H1 (cell line): Measurements from ENCODE around the gene WDR5.

ENCODE experiments used
- EGR1 ChIP-seq: IDR thresholded peaks from 2 replicates; pipeline ENCODE4 v1.6.1; 2011; ENCODE audit warnings: low read depth, low read length, borderline replicate concordance
- JUN ChIP-seq: IDR thresholded peaks from 2 replicates; pipeline ENCODE4 v1.6.1; 2011; ENCODE audit warnings: low read depth, mild to moderate bottlenecking, improper control_type of control experiment, low read length
- RAD21 ChIP-seq, 2 experiments: IDR thresholded peaks in 1 of 2; conservative IDR thresholded peaks in 1 of 2; 2 replicates each; pipeline ENCODE4 v1.6.1; 2011; ENCODE audit warnings: low read depth in 2 of 2, low read length in 2 of 2, improper control_type of control experiment in 1 of 2, inconsistent platforms in 1 of 2, mild to moderate bottlenecking in 1 of 2, moderate library complexity in 1 of 2
- SIN3A ChIP-seq, 2 experiments: IDR thresholded peaks in 1 of 2; conservative IDR thresholded peaks in 1 of 2; 2 replicates each; pipeline ENCODE4 v1.6.1; 2011 to 2012; ENCODE audit warnings: low read length in 2 of 2, improper control_type of control experiment in 1 of 2, low read depth in 1 of 2, mild to moderate bottlenecking in 1 of 2
- TF ChIP-seq, protein P1 (sequence below), 3 experiments: IDR thresholded peaks; 1 replicate in 2 of 3; 2 replicates in 1 of 3; pipeline versions ENCODE4 v1.5.1 to v1.6.1; 2011; ENCODE audit warnings: low read length in 3 of 3, mild to moderate bottlenecking in 3 of 3, inconsistent platforms in 2 of 3, low read depth in 1 of 3, moderate library complexity in 1 of 3; ENCODE audit not compliant: insufficient read depth in 1 of 3; ENCODE audit errors: control extremely low read depth in 1 of 3
- TF ChIP-seq, protein P2 (sequence below): IDR thresholded peaks from 2 replicates; pipeline ENCODE4 v1.6.1; 2012; ENCODE audit warnings: low read length, inconsistent platforms
- TF ChIP-seq, protein P3 (sequence below): IDR thresholded peaks from 2 replicates; pipeline ENCODE4 v1.6.1; 2011; ENCODE audit warnings: low read length, improper control_type of control experiment

DNA sequence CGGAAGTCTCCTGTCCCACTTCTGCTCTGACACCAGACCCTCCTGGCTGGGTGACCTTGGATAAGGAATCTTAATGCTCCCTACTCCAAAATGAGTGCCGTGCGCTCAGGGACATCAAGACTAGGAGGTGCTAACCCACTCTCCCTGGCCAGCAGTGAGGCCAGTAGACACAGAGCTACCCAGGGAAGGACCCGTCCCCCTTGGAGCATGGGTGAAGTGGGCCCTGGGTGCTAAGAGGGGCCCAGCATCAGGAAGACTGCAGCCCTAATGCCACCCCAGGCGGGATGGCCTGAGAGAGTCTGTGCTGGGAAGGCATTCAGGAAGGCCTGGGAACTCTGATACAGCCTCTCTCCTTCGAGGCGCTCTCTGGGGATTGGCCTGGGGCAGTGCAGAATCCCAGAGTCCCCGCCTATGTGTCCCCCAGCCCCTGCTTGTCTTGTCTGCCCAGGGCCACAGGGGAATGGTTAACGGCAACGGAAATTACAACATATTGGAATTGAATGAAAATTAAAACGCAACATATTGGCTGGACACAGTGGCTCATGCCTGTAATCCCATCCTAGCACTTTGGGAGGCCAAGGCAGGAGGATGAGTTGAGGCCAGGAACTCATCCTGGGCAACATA, 58.1 kb downstream of the WDR5 start:
- TF ChIP-seq EGR1 (no peak), RAD21 (IDR thresholded peaks at IDR 0.05 in 1 of 2, conservative IDR thresholded peaks at IDR 0.05 in 1 of 2; ENCODE audit: low read depth in 2 of 2, low read length in 2 of 2) (no peak), SIN3A (conservative IDR thresholded peaks at IDR 0.05 in 1 of 2, IDR thresholded peaks at IDR 0.05 in 1 of 2; ENCODE audit: low read depth in 1 of 2, low read length in 2 of 2) (no peak), JUN (no peak)
- TF ChIP-seq, protein P1, sequence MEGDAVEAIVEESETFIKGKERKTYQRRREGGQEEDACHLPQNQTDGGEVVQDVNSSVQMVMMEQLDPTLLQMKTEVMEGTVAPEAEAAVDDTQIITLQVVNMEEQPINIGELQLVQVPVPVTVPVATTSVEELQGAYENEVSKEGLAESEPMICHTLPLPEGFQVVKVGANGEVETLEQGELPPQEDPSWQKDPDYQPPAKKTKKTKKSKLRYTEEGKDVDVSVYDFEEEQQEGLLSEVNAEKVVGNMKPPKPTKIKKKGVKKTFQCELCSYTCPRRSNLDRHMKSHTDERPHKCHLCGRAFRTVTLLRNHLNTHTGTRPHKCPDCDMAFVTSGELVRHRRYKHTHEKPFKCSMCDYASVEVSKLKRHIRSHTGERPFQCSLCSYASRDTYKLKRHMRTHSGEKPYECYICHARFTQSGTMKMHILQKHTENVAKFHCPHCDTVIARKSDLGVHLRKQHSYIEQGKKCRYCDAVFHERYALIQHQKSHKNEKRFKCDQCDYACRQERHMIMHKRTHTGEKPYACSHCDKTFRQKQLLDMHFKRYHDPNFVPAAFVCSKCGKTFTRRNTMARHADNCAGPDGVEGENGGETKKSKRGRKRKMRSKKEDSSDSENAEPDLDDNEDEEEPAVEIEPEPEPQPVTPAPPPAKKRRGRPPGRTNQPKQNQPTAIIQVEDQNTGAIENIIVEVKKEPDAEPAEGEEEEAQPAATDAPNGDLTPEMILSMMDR (IDR thresholded peaks at IDR 0.05; ENCODE audit: control extremely low read depth in 1 of 3, insufficient read depth in 1 of 3, low read depth in 1 of 3, low read length in 3 of 3): no peak
- TF ChIP-seq, protein P2, sequence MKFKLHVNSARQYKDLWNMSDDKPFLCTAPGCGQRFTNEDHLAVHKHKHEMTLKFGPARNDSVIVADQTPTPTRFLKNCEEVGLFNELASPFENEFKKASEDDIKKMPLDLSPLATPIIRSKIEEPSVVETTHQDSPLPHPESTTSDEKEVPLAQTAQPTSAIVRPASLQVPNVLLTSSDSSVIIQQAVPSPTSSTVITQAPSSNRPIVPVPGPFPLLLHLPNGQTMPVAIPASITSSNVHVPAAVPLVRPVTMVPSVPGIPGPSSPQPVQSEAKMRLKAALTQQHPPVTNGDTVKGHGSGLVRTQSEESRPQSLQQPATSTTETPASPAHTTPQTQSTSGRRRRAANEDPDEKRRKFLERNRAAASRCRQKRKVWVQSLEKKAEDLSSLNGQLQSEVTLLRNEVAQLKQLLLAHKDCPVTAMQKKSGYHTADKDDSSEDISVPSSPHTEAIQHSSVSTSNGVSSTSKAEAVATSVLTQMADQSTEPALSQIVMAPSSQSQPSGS: no peak
- TF ChIP-seq, protein P3, sequence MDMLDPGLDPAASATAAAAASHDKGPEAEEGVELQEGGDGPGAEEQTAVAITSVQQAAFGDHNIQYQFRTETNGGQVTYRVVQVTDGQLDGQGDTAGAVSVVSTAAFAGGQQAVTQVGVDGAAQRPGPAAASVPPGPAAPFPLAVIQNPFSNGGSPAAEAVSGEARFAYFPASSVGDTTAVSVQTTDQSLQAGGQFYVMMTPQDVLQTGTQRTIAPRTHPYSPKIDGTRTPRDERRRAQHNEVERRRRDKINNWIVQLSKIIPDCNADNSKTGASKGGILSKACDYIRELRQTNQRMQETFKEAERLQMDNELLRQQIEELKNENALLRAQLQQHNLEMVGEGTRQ: no peak
